Ascending aorta (tissue), 2 donors: ENCODE results near the gene CPA3. TPM values are rescaled to one million over a fixed set of nuclear protein-coding genes. Genes with fewer than 3 reads are reported as not detected.

Experiments used
- DNase-seq, 2 donors: peaks; one replicate each; pipeline ENCODE4 v3.0.0-alpha.2; 2019; ENCODE audit warnings: low spot score in 2 of 2
- H3K27ac ChIP-seq, 2 donors: fragments of 200-600 bp; sonication (generic); one replicate each; pipeline ENCODE4 v1.5.1; 2016 to 2017; ENCODE audit warnings: mild to moderate bottlenecking in 1 of 2
- H3K27me3 ChIP-seq: fragments of 200-600 bp; sonication (generic); one replicate; pipeline ENCODE4 v1.5.1; 2017
- H3K36me3 ChIP-seq, 2 donors: fragments of 200-600 bp; sonication (generic); one replicate each; pipeline ENCODE4 v1.5.1; 2016
- H3K4me1 ChIP-seq, 2 donors: fragments of 200-600 bp; sonication (generic); one replicate each; pipeline ENCODE4 v1.5.1; 2016 to 2017; ENCODE audit warnings: mild to moderate bottlenecking in 1 of 2
- H3K4me3 ChIP-seq, 2 donors: fragments of 200-600 bp; sonication (generic); one replicate each; pipeline ENCODE4 v1.5.1; 2016 to 2017; ENCODE audit warnings: mild to moderate bottlenecking in 1 of 2
- H3K9me3 ChIP-seq, 2 donors: fragments of 200-600 bp; sonication (generic); one replicate each; pipeline ENCODE4 v1.5.1; 2016
- CTCF ChIP-seq, 3 experiments: fragments of 200-600 bp in 2 of 3; fragments of 450-650 bp in 1 of 3; sonication (generic) in 2 of 3; IDR thresholded peaks; one replicate each; pipeline ENCODE4 v1.5.1; 2016 to 2019; ENCODE audit warnings: antibody characterized with exemption in 3 of 3, mild to moderate bottlenecking in 1 of 3, moderate library complexity in 1 of 3
- intact Hi-C: fragments of 100-400 bp; cut with DNase I; formaldehyde crosslinking; loops from one replicate; pipeline ENCODE4 v1.15.1; 2023
- total RNA-seq: library from RNA; depleted of rRNA; stranded (reverse); fragments of >200 nt; gene quantifications from one replicate; pipeline ENCODE4 v1.1.0, GENCODE V29; 2016

CPA3 gene
- total RNA-seq, 1 donor from 2014 or later = not detected

GRCh38 chr3:148925845-148926244 lies 60.7 kb downstream of the CPA3 start:
- Histone ChIP-seq H3K27me3 (no peaks in the 10 kb centered on the region), H3K27ac (no peak overlapping the region), H3K9me3 (no peaks in the 10 kb centered on the region), H3K4me3 (no peak overlapping the region), H3K4me1 (no peaks in the 10 kb centered on the region), H3K36me3 (no peaks in the 10 kb centered on the region)
- no peak for DNase-seq
- intact Hi-C loops = no loop called here
- TF ChIP-seq CTCF (IDR thresholded peaks at IDR 0.05) = no peak

- no peaks in the 10 kb centered on the region for H3K27me3 ChIP-seq
- intact Hi-C loops = no loop called here
- H3K36me3 ChIP-seq = no peaks in the 10 kb centered on the region
- H3K9me3 ChIP-seq = no peaks in the 10 kb centered on the region
- no peaks in the 10 kb centered on the region for H3K4me1 ChIP-seq
- H3K27ac ChIP-seq = no peak overlapping the region
- no peak for TF ChIP-seq CTCF (IDR thresholded peaks at IDR 0.05)
- no peak overlapping the region for H3K4me3 ChIP-seq
- no peak for DNase-seq
Measured at GRCh38 chr3:148930752-148931151, 65.7 kb downstream of the CPA3 start.

GRCh38 chr3:148931574-148931973 lies 66.5 kb downstream of the CPA3 start:
- H3K27ac ChIP-seq = no peak overlapping the region
- intact Hi-C loops = no loop called here
- H3K27me3 ChIP-seq = no peaks in the 10 kb centered on the region
- no peaks in the 10 kb centered on the region for H3K9me3 ChIP-seq
- H3K36me3 ChIP-seq = no peaks in the 10 kb centered on the region
- H3K4me1 ChIP-seq = no peaks in the 10 kb centered on the region
- DNase-seq = no peak
- no peak for TF ChIP-seq CTCF (IDR thresholded peaks at IDR 0.05)
- no peak overlapping the region for H3K4me3 ChIP-seq

GRCh38 chr3:148932972-148933371 lies 67.9 kb downstream of the CPA3 start:
- Histone ChIP-seq H3K9me3 (no peaks in the 10 kb centered on the region), H3K36me3 (no peaks in the 10 kb centered on the region), H3K27ac (no peak overlapping the region), H3K4me3 (no peak overlapping the region), H3K27me3 (no peaks in the 10 kb centered on the region), H3K4me1 (no peaks in the 10 kb centered on the region)
- DNase-seq = no peak
- intact Hi-C loops = no loop called here
- TF ChIP-seq CTCF (IDR thresholded peaks at IDR 0.05) = no peak

- Histone ChIP-seq H3K9me3 (no peaks in the 10 kb centered on the region), H3K27ac (no peak overlapping the region), H3K36me3 (no peaks in the 10 kb centered on the region), H3K4me3 (no peak overlapping the region), H3K27me3 (no peaks in the 10 kb centered on the region), H3K4me1 (no peaks in the 10 kb centered on the region)
- no peak for TF ChIP-seq CTCF (IDR thresholded peaks at IDR 0.05)
- DNase-seq = no peak
- intact Hi-C loops = no loop called here
Measured at GRCh38 chr3:148937467-148938255, 72.6 kb downstream of the CPA3 start.
